Thyroid gland (tissue), 4 donors: ENCODE results near the gene FAM186B. TPM values are rescaled to one million over a fixed set of nuclear protein-coding genes. Genes with fewer than 3 reads are reported as not detected.

Experiments used
- DNase-seq, 2 donors: peaks; one replicate each; pipeline ENCODE4 v3.0.0-alpha.2; 2019
- H3K27ac ChIP-seq, 3 donors: fragments of 200-600 bp; sonication (generic); 1 replicate in 2 of 3; 2 replicates in 1 of 3; pipeline ENCODE4 v1.5.1; 2016 to 2019; ENCODE audit warnings: mild to moderate bottlenecking in 1 of 3, moderate library complexity in 1 of 3
- H3K27me3 ChIP-seq: fragments of 200-600 bp; sonication (generic); one replicate; pipeline ENCODE4 v1.5.1; 2019
- H3K36me3 ChIP-seq, 2 donors: fragments of 200-600 bp; sonication (generic); one replicate each; pipeline ENCODE4 v1.5.1; 2016 to 2019
- H3K4me1 ChIP-seq, 2 donors: fragments of 200-600 bp; sonication (generic); one replicate each; pipeline ENCODE4 v1.5.1; 2017 to 2019
- H3K4me3 ChIP-seq, 3 donors: fragments of 200-600 bp; sonication (generic); replicated peaks in 1 of 3; 1 replicate in 2 of 3; 2 replicates in 1 of 3; pipeline ENCODE4 v1.5.1; 2016; ENCODE audit warnings: mild to moderate bottlenecking in 1 of 3
- H3K9me3 ChIP-seq: fragments of 200-600 bp; sonication (generic); one replicate; pipeline ENCODE4 v1.5.1; 2017
- POLR2A ChIP-seq, 2 donors: fragments of 450-650 bp; IDR thresholded peaks; one replicate each; pipeline ENCODE4 v1.6.1; 2017; ENCODE audit warnings: antibody characterized with exemption in 2 of 2, mild to moderate bottlenecking in 2 of 2, moderate library complexity in 1 of 2
- WGBS, 2 donors: methylation state at CpG; one replicate each; pipeline ENCODE4 v1.1.5; 2017; 5-methylcytosine and 5-hydroxymethylcytosine counted together
- intact Hi-C: fragments of 100-400 bp; cut with DNase I; formaldehyde crosslinking; loops from one replicate; pipeline ENCODE4 v1.15.1; 2023
- total RNA-seq, 4 donors: library from RNA; depleted of rRNA; stranded (reverse); fragments of >200 nt; gene quantifications; one replicate each; pipeline ENCODE4 v1.2.3, GENCODE V29; 2016
- TF ChIP-seq, protein P1 (sequence below), 6 experiments: fragments of 200-600 bp in 3 of 6; fragments of 450-650 bp in 3 of 6; sonication (generic) in 3 of 6; IDR thresholded peaks; one replicate each; pipeline ENCODE4 v1.5.1; 2016 to 2019; ENCODE audit warnings: antibody characterized with exemption in 6 of 6, mild to moderate bottlenecking in 2 of 6, inconsistent platforms in 1 of 6, moderate library complexity in 1 of 6

The FAM186B gene
- total RNA-seq, 4 donors from 2014 or later = 1.1 to 2.1 (median 1.4) TPM

GRCh38 chr12:49646331-49646830 is 40.9 kb upstream of the FAM186B start:
- peak; percentile 64 to 76 for DNase-seq

DNA sequence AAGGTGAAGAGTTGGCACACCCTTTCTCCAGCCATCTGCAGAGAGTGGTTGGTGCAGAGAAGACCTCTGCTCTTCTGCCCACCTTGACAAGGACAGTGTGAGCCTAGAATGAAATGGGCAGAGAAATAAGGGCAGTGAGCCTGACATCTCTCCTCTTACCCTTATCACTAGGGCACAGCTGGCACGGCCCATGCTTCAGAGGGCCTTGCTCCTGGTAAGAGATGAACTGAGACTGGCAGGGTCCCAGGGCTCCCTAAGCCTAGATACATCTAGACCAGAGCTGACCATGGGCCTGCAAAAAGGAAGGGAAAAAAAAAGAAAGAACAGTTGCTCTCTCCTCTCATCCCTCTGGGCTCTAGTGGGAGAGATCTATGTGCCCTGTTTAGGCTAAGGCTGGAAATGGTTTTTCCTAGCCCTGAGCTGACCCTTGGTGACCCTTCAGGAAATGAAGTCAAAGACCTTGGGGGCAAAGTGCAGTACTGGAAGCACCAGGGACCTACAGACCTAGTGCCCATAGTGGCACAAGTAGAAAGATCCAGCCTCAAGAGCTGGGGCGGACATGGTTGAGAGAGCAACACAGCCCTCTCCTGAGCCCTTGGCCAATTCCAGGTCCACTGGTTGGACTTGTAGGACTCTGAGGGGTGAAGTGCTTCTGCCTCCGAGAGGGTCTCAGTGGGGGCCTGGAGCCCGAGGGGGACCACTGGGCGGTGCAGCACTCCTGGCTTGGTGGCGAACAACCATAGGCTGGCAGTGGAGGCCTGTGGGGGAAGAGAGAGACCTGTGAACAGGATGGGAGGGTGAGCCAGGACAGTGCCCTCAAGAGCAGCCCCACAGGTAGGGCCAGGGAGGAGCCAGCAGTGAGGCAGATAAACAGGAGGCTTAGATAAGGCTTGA is 40.0 kb upstream of the FAM186B start:
- Histone ChIP-seq H3K27me3 (no peaks in the 10 kb centered on the region), H3K27ac (peak overlapping the region; percentile 44 to 59 (median 47)), H3K9me3 (no peaks in the 10 kb centered on the region), H3K36me3 (peaks cover 6 to 40% of the 10 kb centered on the region in 2 donors), H3K4me1 (peaks cover 25 to 47% of the 10 kb centered on the region in 2 donors), H3K4me3 (no peak overlapping the region)
- intact Hi-C loops = loop anchor here (2.0 to 10.0 kb wide), 2 partner anchors 63 to 179 kb away; partner anchors contain the start of gene NCKAP5L
- DNase-seq = peak; percentile 69 to 71
- TF ChIP-seq, protein P1, sequence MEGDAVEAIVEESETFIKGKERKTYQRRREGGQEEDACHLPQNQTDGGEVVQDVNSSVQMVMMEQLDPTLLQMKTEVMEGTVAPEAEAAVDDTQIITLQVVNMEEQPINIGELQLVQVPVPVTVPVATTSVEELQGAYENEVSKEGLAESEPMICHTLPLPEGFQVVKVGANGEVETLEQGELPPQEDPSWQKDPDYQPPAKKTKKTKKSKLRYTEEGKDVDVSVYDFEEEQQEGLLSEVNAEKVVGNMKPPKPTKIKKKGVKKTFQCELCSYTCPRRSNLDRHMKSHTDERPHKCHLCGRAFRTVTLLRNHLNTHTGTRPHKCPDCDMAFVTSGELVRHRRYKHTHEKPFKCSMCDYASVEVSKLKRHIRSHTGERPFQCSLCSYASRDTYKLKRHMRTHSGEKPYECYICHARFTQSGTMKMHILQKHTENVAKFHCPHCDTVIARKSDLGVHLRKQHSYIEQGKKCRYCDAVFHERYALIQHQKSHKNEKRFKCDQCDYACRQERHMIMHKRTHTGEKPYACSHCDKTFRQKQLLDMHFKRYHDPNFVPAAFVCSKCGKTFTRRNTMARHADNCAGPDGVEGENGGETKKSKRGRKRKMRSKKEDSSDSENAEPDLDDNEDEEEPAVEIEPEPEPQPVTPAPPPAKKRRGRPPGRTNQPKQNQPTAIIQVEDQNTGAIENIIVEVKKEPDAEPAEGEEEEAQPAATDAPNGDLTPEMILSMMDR (IDR thresholded peaks at IDR 0.05) = no peak
- TF ChIP-seq POLR2A (IDR thresholded peaks at IDR 0.05) = no peak
- 64 to 69% methylated on average over 6 of the region's 6 CpGs for WGBS, 2 donors

More at GRCh38 chr12:49646331-49646830, 40.9 kb upstream of the FAM186B start:
- no peak overlapping the region for H3K4me3 ChIP-seq
- peak overlapping the region in 2 of 3 donors; percentile 44 to 59 for H3K27ac ChIP-seq
- WGBS, 2 donors = 61 to 73% methylated on average over 3 to 7 of the region's 7 CpGs
- no peaks in the 10 kb centered on the region for H3K27me3 ChIP-seq
- H3K9me3 ChIP-seq = no peaks in the 10 kb centered on the region
- H3K4me1 ChIP-seq = peaks cover 25 to 47% of the 10 kb centered on the region in 2 donors
- H3K36me3 ChIP-seq = peaks cover 11 to 47% of the 10 kb centered on the region in 2 donors
- TF ChIP-seq, protein P1 (IDR thresholded peaks at IDR 0.05) = no peak
- TF ChIP-seq POLR2A (IDR thresholded peaks at IDR 0.05) = no peak
- intact Hi-C loops = loop anchor here (10.0 kb wide), 1 partner anchor 178 kb away; the partner anchor contains the start of gene NCKAP5L

- WGBS, 2 donors = 14 to 22% methylated on average over 2 of the region's 2 CpGs
- H3K4me1 ChIP-seq = peaks cover 25 to 47% of the 10 kb centered on the region in 2 donors
Observed at GRCh38 chr12:49644620-49644994, 39.2 kb upstream of the FAM186B start.

GRCh38 chr12:49643961-49644619 is 38.7 kb upstream of the FAM186B start:
- Histone ChIP-seq H3K4me1 (peaks cover 25 to 47% of the 10 kb centered on the region in 2 donors), H3K4me3 (no peak overlapping the region), H3K36me3 (peaks cover 6 to 32% of the 10 kb centered on the region in 2 donors), H3K9me3 (no peaks in the 10 kb centered on the region), H3K27ac (peak overlapping the region in 1 of 3 donors; percentile 44), H3K27me3 (no peaks in the 10 kb centered on the region)
- intact Hi-C loops = loop anchor here (2.0 to 10.0 kb wide), 2 partner anchors 65 to 181 kb away; partner anchors contain the start of gene NCKAP5L
- WGBS, 2 donors = 76 to 87% methylated on average over 10 of the region's 10 CpGs
- no peak for DNase-seq
- TF ChIP-seq POLR2A (IDR thresholded peaks at IDR 0.05) = no peak
- TF ChIP-seq, protein P1 (IDR thresholded peaks at IDR 0.05) = no peak

More at GRCh38 chr12:49644620-49644994, 39.2 kb upstream of the FAM186B start:
- intact Hi-C loops = loop anchor here (2.0 to 10.0 kb wide), 2 partner anchors 64 to 180 kb away; partner anchors contain the start of gene NCKAP5L
- Histone ChIP-seq H3K27ac (peak overlapping the region in 2 of 3 donors; percentile 44 to 59), H3K9me3 (no peaks in the 10 kb centered on the region), H3K4me3 (no peak overlapping the region), H3K36me3 (peaks cover 6 to 32% of the 10 kb centered on the region in 2 donors), H3K27me3 (no peaks in the 10 kb centered on the region)
- no peak for TF ChIP-seq POLR2A (IDR thresholded peaks at IDR 0.05)
- TF ChIP-seq, protein P1 (IDR thresholded peaks at IDR 0.05) = peak; percentile 73 to 98 (median 94)
- peak; percentile 85 to 88 for DNase-seq
